Airway epithelial cell (primary cell): ENCODE measurements around the gene TRPV3. TPM values are rescaled to one million over a fixed set of nuclear protein-coding genes. Genes with fewer than 3 reads are reported as not detected.

Experiments used
- total RNA-seq: library from RNA; depleted of rRNA; stranded (reverse); fragments of >200 nt; gene quantifications from 2 replicates; pipeline ENCODE4 v1.2.3, GENCODE V29; 2015

Gene TRPV3
- 2.0 and 4.9 TPM in 2 replicates for total RNA-seq

DNA sequence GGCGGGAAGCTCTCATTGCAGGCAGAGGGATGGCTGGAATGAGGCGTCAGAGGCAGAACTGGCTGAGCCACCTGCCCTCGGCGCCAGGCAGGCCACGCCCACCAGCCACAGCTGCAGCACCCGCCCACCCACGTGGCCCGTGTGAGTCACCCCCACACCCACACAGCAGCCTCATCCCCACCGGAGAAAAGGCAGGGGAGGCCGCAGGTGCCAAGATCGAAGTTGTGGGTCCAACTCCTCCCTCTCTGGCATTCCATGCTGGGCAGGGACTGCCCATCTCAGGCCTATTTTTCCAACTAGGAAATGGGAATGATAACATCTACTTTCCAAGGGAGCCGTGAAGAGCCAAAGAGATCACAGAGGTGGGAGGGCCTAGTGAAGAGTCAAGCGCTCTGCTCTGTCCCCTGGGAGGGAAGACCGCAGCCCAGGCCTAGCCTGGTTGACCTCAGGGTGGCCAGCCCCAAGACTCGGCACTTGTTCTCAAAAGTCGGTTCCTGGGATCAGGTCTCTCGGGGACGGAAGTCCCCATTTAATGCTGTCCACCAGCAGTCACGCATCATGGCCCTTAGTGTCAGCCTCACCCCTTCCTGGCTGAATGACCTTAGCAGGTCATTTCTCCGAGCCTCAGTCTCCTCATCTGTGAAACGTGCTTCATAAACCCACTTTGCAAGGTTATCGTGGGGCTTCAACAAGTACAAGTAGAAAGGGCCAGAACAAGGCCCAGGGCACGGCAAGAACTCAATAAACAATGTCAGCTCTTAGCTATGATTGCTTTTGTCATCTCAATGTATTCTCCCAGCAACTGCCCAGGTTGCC is at the start of gene TRPV3:
Gene TRPV3, minus strand, starts transcription at position 45 of the 816 bp plus-strand sequence. CDS start 2,962 bp downstream, outside the sequence.

GRCh38 chr17:3475812-3476610 is 81.6 kb downstream of the TRPV3 start, which contains the start of gene ASPA:
Gene ASPA, plus strand, starts transcription at chr17:3475997. Its CDS starts 163 bp downstream, at chr17:3476160.

GRCh38 chr17:3471599-3471998 is 86.0 kb downstream of the TRPV3 start, which contains the start of gene SPATA22:
Gene SPATA22, minus strand, starts transcription at chr17:3471819. Its CDS starts 2,494 bp downstream, at chr17:3469325.

Other genes with a start within 250 kb of the TRPV3 start
- gene OR3A2, start 171.5 kb downstream of the TRPV3 start, total RNA-seq: not detected in 2 replicates
- gene OR1E1, start 159.4 kb downstream of the TRPV3 start, total RNA-seq: not detected in 2 replicates
- gene OR3A3, start 146.4 kb downstream of the TRPV3 start, total RNA-seq: not detected in 2 replicates
- not detected in 2 replicates for gene OR1E2, start 124.0 kb downstream of the TRPV3 start, total RNA-seq
- not detected in 2 replicates for gene SPATA22, start 86.0 kb downstream of the TRPV3 start, total RNA-seq
- gene ASPA, start 81.8 kb downstream of the TRPV3 start, total RNA-seq: not detected in 2 replicates
- 0.46 and 1.5 TPM in 2 replicates for gene TRPV1, start 51.6 kb upstream of the TRPV3 start, total RNA-seq
- 13.9 and 17.6 TPM in 2 replicates for gene SHPK, start 78.4 kb upstream of the TRPV3 start, total RNA-seq
- 8.1 and 14.3 TPM in 2 replicates for gene CTNS, start 78.9 kb upstream of the TRPV3 start, total RNA-seq
- 308 and 355 TPM in 2 replicates for gene TAX1BP3, start 110.8 kb upstream of the TRPV3 start, total RNA-seq
- 17.0 and 33.9 TPM in 2 replicates for gene EMC6, start 111.0 kb upstream of the TRPV3 start, total RNA-seq
- 0.09 and 0.35 TPM in 2 replicates for gene P2RX5, start 138.3 kb upstream of the TRPV3 start, total RNA-seq
- gene HASPIN, start 166.1 kb upstream of the TRPV3 start, total RNA-seq: 6.1 and 7.6 TPM in 2 replicates
- gene ITGAE, start 243.4 kb upstream of the TRPV3 start, total RNA-seq: 22.9 and 29.6 TPM in 2 replicates